ENCODE measurements around the gene RAD23B.
A peak's percentile ranks its signal among the peaks of the same experiment; 100 is the strongest.

Gene RAD23B

DNA sequence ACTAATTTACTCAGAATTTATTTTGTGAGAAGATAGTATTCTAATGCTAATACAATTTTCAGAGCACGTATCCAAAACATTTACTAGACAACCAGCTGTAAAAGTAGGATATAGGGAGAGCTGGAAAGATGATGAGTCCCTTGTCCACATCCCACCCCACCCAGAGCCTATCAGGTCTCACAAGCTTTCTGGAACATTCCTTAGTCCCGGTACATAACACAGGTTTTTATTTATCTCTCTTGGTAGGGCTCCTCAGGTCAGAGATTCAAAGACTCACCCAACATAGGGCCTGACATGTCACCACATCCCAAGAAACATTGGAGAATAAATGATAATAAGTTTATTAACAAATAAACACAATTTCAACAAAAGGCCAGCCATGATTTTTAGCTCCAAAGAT is 13.8 kb upstream of the RAD23B start:
- DNase-seq = no peak

DNA sequence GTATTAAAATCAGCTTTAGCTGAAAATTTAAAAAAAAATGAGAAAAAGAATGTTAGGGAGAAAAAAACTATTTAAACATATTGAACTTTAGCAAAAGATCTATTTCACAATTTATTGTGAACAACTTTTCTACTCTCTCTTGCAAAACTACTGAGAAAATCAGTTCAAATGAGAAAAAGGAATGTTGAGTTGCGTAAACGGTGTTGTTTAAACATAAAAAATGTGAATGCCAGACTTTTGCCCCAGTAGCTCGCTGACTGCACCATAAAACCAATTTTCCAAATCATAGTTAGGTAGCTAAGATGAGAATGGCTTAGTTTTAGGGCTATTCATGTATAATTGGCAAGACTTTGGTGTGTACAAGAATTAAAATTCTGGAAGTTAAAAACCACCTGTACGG is 13.4 kb upstream of the RAD23B start:
- no peak for DNase-seq

DNA sequence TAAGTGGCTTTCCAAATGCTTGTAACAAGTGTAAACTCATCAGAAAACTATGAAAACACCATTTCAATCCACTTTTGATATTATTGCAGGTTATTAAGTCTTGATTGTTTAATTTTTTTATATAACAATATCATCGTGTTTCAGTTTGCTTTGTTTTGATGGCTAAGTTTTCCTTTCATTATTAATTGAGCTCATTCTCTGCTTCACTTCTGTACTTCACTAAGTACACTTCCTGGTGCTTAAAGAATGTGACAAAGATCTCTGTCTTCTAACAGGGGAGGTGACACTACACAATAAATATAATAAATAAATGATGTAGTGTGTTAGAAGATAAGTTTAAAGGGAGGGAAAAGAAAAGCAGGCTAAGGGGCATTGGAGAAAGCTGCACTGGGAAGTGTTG is 13.0 kb upstream of the RAD23B start:
- DNase-seq = no peak

DNA sequence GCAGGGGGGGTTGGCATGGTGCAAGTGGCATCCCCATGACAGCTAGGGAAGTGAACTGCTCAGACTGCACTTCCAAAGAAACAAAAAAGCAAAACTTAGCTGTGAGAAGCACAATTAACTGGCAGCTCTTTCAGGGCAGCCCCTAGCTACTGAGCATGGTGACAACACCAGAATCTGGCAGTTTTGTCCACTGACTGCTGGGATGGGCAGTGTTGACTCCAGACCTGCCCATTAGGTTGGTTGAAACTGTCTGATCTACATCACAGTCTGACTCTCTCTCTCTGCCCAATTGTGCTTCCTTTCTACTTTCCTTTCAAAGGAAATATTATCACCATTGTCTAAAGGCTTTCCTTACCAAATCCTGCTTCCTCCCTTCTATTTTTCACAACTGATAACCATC is 12.5 kb upstream of the RAD23B start:
- no peak for DNase-seq

DNA sequence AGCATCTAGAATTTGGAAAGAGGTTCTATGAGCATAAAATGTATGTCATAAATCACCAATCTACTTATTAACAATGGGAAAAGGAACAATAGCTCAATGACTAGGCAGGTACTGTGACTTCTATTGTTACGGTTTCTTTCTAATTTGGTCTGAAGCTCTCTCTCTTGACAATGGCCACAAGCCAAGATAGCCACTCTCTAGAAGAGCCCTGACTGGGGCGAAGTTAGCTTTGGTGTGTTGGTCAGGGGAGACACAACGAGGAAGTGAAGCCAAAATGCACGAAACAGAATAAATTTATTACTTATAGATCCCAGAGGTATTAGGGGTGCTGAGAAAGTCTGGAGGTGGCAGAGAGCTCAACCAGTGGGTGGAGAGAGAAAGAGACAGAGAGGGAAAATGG is 9.4 kb upstream of the RAD23B start:
- no peak for DNase-seq

DNA sequence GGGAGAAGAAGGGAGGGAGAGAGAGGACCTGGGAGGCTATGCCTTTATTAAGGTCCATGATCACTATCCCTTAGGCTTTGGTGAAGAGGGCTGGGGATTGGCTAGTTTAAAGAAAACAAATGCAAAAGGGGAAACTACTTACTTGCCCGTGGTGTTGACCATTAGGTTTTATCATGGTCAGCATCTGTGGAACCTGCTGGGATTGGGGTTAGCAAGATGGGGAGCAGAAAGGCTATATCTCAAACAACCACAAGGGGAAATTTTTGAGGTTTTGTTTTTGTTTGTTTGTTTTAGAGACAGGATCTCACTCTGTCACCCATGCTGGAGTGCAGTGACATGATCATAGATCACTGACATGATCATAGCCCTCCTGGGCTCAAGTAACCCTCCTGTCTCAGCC is 9.0 kb upstream of the RAD23B start:
- no peak for DNase-seq

DNA sequence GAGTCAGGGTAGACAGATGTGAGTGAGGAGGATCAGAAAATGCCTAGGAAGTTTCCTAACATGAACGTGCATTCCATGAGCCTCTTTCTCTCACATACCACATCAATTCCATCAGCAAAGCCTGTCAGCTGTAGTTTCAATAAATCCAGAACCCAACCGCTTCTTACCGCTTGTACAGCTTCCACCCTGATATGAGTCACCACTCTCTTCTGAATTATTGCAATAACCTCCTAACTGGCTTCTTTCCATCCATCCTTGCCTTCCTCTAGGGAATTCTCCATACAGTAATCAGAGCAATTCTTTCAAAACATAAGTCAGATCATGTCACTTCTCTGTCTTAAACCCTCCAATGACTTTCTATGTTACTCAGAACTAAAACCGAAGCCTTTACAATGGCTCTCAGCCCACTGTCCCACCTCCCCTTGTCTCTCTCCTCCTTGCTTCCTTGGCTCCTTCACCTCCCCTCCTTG is 8.1 kb upstream of the RAD23B start:
- no peak for DNase-seq

DNA sequence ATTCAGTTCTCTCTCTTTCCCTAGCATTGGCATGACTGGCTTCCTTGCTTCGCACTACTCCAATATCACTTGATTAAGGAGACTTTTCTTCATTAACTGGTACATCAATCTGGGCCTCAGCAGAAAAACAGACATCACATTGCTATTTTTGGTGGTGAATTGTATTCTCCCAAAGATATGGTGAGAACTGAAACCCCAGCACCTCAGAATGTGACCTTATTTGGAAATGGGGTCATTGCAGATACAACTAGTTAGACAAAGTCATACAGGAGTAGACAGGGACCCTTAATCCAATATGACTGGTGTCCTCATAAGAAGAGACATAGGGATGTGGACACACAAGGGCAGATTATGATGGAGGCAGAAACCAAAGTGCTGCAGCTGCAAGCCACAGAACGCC is 7.5 kb upstream of the RAD23B start:
- no peak for DNase-seq

DNA sequence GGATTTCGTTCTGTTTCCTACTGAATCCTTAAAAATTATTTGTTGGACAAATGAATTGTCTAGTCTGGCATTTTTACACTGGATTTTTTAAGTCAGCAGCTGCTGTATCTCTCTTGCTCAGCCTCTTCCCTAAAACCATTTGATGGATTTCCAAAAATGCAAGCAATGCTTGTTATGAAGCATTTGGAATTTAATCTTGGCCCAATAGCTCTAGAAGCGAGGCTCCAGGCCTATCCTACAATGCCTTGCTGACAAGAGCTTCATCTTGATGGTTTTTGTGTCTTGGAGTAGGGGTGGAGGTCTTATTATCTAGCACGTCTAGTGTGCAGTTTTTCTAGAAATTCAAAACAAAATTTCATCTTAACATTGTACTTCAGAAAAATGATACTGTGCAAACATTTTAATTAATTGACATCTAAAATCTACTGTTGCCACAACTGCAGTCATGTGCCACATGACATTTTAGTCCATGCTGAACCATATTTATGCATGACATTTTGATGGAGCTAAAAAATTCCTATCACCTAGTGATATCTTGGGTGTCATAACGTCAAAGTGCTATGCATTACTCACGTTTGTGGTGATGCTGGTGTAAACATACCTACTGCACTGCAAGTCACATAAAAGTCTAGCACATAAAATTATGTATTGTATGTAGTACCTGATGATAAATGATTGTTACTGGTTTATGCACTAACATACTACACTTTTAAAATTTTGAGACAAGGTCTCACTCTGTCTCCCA is 5.9 kb upstream of the RAD23B start:
- no peak for DNase-seq

DNA sequence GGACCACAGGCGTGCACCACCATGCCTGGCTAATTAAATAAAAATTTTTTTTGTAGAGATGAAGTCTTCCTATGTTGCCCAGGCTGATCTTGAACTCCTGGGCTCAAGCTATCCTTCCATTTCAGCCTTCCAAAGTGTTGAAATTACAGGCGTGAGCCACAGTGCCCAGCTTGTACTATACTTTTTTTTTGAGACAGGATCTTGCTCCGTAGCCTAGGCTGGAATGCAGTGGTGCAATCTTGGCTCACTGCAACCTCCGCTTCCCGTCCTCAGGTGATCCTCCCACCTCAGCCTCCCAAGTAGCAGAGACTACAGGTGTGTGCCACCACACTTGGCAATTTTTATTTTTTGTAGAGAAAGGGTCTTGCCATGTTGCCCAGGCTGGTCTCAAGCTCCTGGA is 5.3 kb upstream of the RAD23B start:
- DNase-seq = no peak

DNA sequence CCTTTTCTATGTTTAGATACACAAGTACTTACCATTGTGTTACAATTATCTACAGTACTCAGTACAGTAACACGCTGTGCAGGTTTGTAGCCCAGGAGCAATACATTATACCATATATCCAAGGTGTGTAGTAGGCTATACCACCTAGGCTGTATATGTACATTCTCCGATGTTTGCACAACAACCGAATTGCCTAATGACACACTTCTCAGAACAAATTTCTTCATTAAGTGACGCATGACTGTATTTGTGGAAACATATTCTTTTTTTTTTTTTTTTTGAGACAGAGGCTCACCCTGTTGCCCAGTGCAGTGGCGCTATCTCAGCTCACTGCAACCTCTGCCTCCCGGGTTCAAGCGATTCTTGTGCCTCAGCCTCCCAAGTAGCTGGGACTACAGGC is 4.0 kb upstream of the RAD23B start:
- DNase-seq = no peak

DNA sequence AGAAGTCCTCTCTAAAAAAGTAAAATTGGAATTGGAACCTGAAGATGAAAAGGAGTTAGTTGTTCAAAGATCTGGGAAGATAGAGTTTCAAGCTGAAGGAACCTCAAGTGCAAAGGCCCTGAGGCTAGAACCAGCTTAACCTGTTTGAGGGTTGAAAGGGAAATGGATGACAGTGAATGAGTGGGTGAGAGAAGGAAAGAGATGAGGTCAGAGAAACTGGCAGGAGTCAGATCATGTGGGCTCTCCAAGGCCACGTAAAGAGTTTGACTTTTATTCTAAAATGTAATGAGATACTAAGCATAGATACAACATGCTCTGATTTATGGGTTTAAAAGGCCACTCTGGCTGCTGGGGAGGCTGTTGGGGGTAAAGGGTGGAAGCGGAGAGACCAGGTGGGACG is 2.5 kb upstream of the RAD23B start:
- no peak for DNase-seq

DNA sequence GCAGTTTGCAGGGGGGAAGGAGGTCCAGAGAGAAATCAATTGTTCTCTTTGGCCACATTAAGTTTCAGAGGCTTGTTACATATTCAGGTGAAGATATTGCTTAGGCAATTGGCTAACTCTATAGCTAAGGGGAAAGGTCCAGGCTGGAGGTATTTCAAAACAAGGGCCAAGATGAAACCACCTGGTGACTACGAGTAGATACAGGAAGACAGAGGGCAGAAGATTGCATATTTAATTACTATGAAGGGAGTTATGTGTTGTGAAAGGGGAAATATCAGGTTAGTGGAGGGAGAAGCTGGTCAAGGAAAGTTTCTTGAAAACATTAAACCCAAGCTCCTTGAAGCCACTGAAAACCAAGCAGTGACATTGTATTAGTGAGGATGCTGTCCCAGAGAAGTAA is 1.9 kb upstream of the RAD23B start:
- no peak for DNase-seq

DNA sequence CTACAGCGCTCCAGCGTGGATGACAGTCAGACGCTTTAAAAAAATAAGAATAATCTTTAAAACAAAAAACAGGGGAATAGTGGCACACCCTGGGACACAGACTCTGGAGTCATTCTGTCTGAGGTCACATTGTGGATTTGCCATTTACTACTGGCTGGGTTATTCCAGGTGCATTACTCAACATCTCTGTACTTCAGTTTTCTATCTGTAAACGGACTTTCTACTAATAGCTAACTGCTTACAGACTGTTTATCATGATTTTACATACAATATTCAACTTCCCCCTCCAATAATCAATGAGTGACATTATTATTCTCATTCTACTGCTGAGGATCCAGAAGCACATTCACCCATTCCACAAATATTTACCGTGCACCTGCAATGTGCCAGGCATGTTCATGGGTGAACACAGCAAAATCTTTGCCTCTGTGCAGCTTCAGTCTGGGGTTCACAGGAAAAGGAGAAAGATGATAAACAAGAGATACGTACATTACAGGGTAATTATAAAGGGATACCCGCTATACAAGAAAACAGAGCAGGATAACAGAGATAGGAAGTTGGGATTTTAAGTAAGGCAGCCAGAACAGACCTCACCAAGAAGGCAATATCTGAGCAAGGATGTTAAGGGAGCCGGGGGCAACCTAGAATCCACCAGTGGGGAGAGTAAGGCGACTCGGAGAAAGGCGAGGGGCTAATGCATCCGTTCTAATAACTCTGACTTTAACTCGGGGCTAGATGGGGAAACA is 984 bp upstream of the RAD23B start:
- DNase-seq = no peak

DNA sequence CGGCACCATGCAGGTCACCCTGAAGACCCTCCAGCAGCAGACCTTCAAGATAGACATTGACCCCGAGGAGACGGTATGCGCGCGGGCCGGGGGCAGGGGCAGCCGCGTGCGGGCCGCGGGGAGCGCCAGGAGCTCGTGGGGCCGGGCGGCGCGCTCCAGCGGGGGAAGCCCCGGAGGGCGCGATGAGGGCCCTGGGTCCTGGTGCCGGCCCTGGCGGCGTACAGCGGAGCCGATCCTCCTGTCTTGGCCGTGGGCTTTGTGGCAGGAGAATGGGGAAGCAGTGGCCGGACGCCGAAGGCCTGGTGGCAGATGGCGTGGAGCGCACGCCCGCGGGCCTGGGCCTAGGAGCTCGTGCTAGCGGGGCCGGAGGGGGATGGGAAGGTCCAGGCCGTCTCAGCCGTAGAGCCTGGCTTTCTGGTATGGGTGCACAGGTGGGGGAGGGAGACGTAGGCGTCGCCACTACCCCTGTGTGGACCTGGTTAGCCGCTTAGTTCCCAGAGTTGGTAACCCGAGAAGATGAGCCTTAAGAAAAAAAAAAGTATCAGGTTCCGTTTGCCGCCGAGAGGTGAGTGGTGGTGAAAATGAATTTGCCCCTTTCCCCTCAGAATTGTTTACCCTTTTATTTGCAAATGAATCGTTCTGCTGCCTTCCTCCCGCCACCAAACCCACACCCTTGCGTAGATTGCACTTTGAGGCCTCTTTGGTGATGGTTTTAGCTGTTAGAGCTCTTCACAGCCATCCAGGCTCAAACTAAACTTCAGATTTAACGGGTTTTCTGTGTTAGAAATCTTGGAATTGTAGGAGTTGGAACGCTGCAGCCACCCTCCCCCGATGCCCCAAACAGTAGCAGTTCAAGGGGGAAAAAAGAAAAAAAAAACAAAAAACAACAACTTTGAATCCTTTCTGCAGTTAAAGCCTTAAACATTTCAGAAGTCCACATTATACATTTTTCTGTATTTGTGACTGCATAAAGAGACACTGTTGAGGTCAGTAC is 841 bp downstream of the RAD23B start:
- peak in 1 of 2 experiments; percentile 39 for DNase-seq

DNA sequence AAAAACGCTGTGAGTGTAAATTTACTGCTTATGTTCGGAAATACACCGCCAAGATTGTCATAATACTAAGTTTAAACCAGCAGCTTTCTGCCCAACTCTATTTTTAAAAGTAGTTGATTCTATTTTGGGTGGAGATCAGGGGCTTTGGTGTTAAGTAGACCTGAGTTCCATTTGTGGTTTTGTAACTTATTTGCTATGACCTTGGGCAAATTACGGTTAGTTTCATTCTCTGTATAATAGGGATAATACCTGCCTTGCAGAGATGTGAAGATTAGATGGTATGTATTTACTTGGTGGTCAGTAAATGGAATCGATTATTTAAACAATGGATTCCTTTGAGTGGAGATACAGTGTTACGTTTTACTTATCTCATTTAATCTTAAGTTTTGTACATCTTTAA is 1.6 kb downstream of the RAD23B start:
- DNase-seq = no peak

DNA sequence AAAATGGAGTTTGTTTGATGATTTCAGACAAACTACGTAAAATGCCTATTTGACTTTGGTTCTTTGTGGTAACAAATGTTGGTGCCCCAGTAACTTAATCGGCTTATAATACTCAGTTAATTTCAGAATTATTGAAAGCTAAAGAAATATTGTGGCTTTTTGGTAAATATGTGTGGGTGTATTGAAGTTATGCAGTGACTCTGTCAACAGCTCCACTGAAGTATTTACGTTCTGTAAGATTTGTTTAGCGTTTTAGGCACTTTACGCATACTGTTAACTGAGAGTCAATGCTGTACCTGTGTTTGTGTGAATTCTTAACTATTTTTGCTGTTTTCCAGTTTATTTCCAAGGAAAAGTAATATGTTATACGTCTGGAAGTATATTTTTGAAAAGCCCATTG is 2.2 kb downstream of the RAD23B start:
- DNase-seq = no peak

DNA sequence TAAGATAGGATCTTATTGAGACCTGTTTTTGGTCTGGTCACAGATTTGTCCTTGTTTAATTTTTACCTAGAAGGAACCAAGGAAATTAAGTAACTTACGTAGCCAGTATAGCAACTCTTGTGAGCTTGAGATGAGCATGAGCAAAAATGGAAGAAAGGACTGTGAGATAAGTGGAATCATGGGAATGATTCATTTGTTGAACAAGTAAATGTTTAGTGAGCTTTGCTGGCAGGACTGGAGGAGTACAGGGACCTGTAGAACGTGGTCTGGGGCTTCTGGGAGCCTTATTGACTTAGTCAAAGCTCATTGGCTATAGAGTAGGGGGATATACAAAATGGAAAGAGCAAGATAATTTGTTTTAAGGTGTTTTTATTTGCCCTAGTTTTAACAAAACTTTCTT is 3.0 kb downstream of the RAD23B start:
- DNase-seq = no peak

DNA sequence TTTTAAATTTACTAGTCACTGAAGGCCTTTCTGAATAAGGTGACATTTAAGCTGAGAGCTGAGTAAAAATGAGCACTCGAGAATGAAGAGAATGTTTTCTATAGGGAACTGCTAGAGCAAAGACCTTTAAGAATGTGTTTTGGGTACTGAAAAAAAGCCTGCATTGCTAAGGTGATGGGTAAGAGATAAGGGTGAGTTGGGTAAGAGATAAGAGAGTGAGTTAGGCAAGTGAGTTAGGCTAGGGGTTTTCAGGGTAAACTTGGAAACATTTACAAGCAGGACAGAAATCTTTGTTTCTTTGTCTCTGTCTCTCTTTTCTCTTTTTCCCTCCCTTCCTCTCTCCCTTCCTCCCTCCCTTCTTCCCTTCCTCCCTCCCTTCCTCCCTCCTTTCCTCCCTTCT is 5.6 kb downstream of the RAD23B start:
- no peak for DNase-seq

DNA sequence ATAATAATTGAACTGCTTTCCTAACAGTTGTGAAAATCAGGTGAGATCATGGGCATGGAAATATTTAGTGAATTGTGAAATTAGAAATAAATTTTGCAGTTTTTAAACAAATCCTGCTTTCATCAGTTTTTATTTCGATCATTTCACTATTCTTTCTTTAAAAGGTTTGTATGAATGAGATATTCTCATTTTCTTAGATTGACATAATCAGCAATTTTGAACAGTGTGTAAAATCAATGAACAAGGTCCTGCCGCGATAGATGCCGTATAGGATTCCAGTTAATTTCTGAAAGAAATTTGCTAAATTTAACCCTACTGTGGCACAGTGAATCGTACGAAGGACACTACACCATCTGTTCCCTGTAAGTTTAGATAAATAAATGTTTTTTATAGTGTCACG is 7.5 kb downstream of the RAD23B start:
- DNase-seq = no peak

DNA sequence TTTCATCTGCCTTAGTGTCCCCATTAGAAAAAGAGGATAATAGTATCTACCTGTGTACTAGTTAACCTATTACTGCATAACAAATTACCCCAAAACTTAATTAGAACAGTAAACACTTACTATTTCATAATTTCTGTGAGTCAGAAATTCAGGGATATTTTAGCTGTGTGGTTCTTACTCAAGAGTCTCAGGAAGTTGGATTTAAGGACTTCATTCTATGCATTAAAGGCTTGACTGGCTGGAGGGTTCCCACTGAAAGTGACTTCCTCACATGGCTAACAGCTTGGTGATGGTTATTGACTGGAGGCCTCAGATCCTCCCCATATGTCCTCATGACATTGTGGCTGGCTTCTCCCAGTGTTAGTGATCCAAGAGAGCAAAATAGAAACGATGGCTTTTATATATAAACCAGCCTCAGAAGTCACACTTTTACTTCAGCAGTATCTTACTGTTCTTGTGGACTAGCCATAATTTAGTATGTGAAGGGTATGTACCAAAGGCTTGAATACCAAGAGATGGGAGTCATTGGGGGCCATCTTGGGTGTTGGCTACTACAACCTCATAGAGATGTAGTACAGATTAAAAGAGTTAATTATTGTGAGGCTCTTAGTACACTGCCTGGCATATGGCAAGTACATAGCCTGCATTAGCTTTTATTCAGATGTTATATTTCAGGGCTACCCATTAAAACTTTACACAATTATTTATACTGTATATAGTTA is 9.9 kb downstream of the RAD23B start:
- DNase-seq = no peak

DNA sequence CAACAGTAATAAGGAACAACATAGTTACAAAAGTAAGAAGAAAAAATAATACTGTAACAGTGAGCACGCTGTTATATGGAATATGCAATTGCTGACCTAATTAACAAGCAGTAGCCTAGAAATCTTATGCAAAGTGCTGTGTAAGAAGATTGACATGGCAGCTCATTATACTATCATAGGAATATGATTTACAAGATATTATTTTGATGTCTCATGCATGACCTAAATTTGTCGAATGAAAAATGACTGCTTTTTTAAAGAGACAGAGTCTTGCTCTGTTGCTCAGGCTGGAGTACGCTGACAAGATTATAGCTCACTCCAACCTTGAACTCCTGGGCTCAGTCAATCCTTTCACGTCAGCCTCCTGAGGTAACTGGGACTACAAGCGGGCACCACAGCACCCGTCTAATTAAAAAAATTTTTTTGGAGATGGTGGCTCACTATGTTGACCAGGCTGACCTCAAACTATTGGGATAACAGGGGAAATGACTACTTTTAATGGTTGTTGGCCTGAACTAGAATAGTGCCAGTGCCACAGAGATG is 10.5 kb downstream of the RAD23B start:
- no peak for DNase-seq

All from cerebellar nuclear complex (tissue), 1 donor.